ENCODE data around the gene CPEB2. TPM values are rescaled to one million over a fixed set of nuclear protein-coding genes. Genes with fewer than 3 reads are reported as not detected.
A peak's percentile ranks its signal among the peaks of the same experiment; 100 is the strongest.

The CPEB2 gene
- total and polyA plus RNA-seq, 8 donors, result 1.7 to 9.2 (median 6.5) TPM

DNA sequence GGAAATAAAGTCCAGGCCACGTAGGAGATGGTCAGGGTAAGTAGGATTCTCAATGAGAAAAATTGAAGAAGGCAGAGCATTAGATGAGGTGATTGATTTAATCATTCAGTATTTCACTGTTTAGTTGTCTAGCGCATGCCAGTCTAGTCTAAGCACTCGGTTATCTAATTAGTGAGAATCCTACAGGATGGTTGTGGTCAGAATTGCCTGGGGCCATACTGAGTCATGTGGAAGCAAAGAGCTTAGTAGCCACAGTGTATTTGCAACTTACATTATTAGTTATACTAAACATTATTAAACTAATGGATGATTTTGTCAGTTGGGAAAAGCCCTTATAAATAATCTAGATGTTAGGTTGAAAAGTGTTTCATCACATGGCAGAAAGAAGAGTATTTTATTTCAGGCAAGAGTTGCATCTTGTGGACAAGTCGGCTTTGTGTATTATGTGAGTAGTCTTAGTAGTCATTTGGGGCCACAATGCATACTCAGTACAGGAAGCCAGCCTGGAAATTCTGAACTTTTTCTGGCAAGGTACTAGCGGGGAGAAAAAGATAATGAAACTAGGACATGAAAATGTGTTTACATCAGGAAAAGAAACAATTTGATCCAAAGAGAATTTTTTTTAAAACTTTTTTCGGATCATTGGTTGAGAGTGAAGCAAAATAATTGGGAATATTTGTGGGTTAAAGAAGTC lies 31.9 kb downstream of the CPEB2 start:
- Histone ChIP-seq H3K4me1 (peaks cover 13 to 40% (median 16%) of the 10 kb centered on the region in 3 donors), H3K4me3 (no peak overlapping the region), H3K27me3 (no peaks in the 10 kb centered on the region), H3K9me3 (no peaks in the 10 kb centered on the region), H3K36me3 (peaks cover 0 to 2% (median 0%) of the 10 kb centered on the region in 3 donors), H3K27ac (no peak overlapping the region)
- ATAC-seq (peak in 3 of 4 donors; percentile 31 to 57 (median 46)), FAIRE-seq (no peak), DNase-seq (no peak)
- intact Hi-C loops (cut with DNase I), result no loop called here
- TF ChIP-seq CTCF (IDR thresholded peaks at IDR 0.05), result no peak
- WGBS, 2 donors, result 83 to 87% methylated on average over 6 of the region's 6 CpGs

- intact Hi-C loops (cut with DNase I), result no loop called here
- H3K4me1 ChIP-seq, result peaks cover 13 to 40% (median 16%) of the 10 kb centered on the region in 3 donors
- peak; percentile 86 to 96 (median 87) for ATAC-seq
These were observed 32.9 kb downstream of the CPEB2 start for GRCh38 chr4:15035159-15035558.

DNA sequence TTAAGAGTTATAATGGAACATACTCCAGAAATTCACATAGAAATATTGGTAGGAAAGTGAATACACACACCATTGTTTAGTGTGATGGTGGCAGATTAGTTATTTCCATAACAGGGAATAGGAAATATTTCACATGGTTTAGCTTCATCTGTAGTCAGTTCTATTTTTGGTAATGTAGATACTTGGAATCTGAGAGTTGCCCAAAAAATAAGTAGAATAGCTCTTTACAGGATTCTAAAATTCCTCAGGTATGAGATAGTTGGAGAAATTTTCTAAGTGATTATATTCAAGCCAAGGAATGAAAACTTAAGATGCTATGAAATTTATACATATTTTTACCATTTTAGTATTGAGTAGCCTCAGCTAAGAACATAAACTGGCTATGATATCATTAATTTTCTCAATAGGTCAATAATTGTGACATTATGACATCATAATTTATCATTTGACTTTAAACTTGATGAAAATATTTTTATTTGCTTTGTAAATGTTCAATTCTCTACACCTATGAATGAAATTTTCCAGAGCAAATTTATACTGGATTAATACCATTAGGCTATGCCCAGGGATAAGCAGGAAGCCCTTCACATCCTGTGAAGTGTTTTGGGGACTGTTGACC lies 35.8 kb downstream of the CPEB2 start:
- ATAC-seq (no peak), DNase-seq (no peak), FAIRE-seq (no peak)
- H3K4me3 ChIP-seq, result no peak overlapping the region
- TF ChIP-seq CTCF (IDR thresholded peaks at IDR 0.05), result no peak
- H3K4me1 ChIP-seq, result peaks cover 9 to 20% (median 13%) of the 10 kb centered on the region in 3 donors
- H3K9me3 ChIP-seq, result no peaks in the 10 kb centered on the region
- H3K27me3 ChIP-seq, result no peaks in the 10 kb centered on the region
- H3K27ac ChIP-seq, result no peak overlapping the region
- H3K36me3 ChIP-seq, result peaks cover 0 to 2% (median 0%) of the 10 kb centered on the region in 3 donors
- intact Hi-C loops (cut with DNase I), result no loop called here

More at GRCh38 chr4:15035159-15035558, 32.9 kb downstream of the CPEB2 start:
- H3K9me3 ChIP-seq, result no peaks in the 10 kb centered on the region
- DNase-seq (no peak), FAIRE-seq (peak; percentile 13)
- peaks cover 0 to 2% (median 0%) of the 10 kb centered on the region in 3 donors for H3K36me3 ChIP-seq
- no peaks in the 10 kb centered on the region for H3K27me3 ChIP-seq
- TF ChIP-seq CTCF (IDR thresholded peaks at IDR 0.05), result no peak
- H3K4me3 ChIP-seq, result no peak overlapping the region
- peak overlapping the region in 1 of 4 donors; percentile 19 for H3K27ac ChIP-seq

DNA sequence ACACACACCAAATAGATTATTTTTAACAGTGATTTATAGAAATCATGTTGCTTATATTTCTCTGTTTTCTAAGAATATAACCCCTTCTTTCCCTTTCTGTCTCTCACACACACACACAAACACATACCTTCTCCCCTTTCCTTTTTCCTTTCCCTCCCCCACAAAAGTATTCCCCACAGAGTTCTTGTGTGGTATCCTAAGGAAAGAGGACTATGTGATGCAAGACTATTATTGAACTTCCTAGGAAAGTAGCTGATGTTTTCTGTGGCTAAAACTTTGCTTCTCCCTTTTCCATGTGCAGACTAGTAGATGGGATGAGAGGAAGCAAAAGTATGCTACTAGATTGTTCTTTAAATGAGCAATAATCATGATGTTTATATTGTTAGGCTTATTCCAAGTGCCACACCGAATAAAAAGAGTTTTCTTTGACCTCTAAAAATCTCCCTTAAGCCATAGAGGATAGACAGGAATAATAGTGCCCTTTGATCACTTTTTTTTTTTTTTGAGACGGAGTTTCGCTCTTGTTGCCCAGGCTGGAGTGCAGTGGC lies 38.7 kb downstream of the CPEB2 start:
- no peak for DNase-seq
- no peak for FAIRE-seq
- no peak for ATAC-seq
- peaks cover 0 to 2% (median 0%) of the 10 kb centered on the region in 3 donors for H3K36me3 ChIP-seq
- H3K27ac ChIP-seq, result no peak overlapping the region
- no peaks in the 10 kb centered on the region for H3K9me3 ChIP-seq
- H3K4me3 ChIP-seq, result no peak overlapping the region
- peaks cover 0 to 11% (median 6%) of the 10 kb centered on the region in 3 donors for H3K4me1 ChIP-seq
- 89 to 94% methylated on average over 3 of the region's 3 CpGs for WGBS, 2 donors
- no peaks in the 10 kb centered on the region for H3K27me3 ChIP-seq
- TF ChIP-seq CTCF (IDR thresholded peaks at IDR 0.05), result no peak
- intact Hi-C loops (cut with DNase I), result no loop called here

All from pancreas (tissue), 10 donors.